Measurements from ENCODE around the gene ARPP21. TPM values are rescaled to one million over a fixed set of nuclear protein-coding genes. Genes with fewer than 3 reads are reported as not detected.

ARPP21 gene
- total RNA-seq, 1 experiment from 2014 or later = not detected

DNA sequence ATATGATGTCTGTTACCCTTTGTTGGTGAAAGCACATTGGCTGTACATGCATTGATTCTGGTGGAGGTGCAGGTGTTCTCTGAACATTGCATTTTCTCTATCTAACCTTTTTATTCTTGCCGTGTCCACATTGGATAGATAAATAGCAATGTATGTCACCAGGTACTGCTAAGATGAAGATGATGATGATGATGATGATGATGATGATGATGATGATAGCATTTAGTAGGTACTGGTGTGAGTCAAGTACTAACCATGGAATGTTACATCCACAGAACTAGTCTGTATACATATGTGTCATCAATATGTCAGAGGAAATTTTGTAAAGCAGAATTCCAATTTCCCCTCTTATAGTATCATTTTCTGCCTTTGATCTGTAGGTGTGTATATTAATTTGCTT lies 36.3 kb downstream of the ARPP21 start:
- no peak for DNase-seq (ENCODE audit: low read depth)

DNA sequence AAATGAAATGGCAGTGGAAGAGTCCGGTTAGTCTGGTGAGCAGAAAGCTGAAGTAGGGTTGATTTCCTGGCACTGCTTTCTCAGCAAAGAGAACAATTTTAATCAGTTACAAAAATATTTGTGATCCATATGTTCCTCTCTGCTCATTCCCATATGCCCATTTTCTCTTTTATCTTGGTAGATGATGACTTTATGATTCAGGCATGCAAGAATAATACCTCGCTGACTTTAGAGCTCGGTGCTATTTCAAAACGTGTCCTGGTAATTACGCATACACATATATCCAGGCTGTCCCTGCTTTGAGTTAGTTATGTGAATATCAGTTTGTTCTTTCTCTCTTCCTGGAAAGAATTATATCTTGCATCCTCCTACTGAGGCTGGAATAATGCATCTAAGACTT lies 38.5 kb downstream of the ARPP21 start:
- no peak for DNase-seq (ENCODE audit: low read depth)

DNA sequence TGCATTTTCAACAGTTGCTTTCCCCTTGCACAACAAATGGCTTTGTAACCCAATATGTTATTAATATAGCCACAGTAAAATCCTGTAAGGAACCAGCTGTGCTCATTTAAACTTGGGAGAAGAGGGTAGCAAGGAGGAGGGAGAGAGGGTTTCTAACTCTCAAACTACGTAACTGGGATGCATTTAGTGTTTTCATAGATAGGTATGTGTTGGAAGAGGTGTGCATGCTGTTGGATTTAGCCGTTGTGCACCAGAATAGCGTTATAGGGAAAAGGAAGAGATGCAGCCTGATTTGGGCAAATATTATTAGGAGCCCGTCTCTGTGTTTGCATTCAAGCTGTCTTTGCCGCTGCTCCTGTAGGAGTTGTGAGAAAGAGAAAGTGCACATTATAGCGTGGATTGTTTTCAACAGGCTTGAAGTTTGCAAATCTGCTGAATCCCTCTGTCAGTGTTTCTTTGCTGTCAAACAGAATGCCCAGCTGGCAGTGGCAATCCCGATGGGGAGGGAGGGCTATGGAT lies 39.4 kb downstream of the ARPP21 start:
- no peak for DNase-seq (ENCODE audit: low read depth)

DNA sequence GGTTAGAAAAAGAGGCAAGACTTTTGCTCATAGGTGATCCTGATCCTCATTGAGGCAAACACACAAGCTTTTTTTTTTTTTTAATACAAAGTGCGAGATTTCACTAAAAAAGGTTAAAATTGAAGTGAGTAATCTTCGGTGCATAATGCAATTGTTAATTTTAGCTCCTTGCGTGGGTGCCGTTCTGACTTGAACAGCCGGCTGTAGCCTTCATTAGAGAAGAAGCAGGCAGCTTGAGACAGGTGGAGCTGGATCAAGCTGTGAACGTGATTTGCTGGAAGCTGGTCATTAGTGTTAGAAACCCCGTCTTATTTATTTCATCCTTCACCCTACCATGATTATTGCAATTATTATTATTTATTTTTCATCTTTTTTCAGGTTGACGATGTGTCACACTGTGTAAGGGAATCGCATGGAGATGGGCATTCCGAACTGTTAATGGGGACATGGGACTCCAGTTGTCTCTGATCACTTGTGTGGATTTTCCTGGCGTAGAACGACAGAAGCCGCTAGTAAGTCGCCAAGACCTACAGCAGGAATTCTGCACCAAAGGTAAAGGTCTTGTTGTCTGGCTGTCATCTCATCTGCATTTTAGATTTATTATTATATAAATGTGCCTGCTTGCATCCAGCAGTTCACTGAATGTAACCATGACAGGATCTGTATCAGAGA lies 40.2 kb downstream of the ARPP21 start:
- no peak for DNase-seq (ENCODE audit: low read depth)

GRCh38 chr3:35680866-35681650 lies 41.7 kb downstream of the ARPP21 start:
- DNase-seq (ENCODE audit: low read depth) = no peak

GRCh38 chr3:35685153-35685552 lies 45.8 kb downstream of the ARPP21 start:
- DNase-seq (ENCODE audit: low read depth) = no peak

DNA sequence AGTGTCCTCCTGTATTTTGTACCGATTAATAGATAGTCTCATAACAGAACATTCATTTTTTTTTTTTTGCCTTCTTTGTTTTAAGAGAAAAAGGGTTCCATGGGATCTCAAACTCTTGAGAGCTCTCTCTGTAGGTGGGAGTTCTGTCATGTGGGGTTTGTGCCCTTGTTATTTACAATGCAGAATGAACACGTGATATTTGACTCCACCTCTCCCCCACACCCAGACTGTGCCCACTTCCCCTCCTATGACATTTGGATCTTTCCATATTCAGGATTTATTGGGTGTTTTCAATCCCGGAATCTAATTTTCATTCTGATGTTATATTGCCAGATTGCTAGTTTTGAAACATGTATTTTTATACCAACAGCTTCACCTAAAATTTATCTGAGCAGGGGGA lies 49.5 kb downstream of the ARPP21 start:
- no peak for DNase-seq (ENCODE audit: low read depth)

DNA sequence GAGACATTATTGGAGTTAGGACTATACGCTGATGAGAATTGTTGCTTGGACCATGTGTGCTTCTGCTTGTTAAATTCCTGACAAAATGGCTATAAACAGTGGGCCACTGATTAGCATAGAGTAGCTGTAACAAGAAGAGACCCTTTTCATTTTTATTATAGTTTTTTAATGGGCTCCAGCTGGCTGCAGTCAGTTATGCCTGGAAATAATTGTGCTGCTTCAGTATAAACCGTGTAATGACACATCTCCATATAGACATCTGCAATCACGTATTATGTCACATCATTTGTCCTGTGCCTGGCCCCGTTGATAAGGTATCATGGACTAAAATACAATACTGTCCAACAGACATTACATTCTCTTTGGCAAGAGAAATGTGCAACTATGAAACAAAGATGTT lies 50.9 kb downstream of the ARPP21 start:
- DNase-seq (ENCODE audit: low read depth) = no peak

DNA sequence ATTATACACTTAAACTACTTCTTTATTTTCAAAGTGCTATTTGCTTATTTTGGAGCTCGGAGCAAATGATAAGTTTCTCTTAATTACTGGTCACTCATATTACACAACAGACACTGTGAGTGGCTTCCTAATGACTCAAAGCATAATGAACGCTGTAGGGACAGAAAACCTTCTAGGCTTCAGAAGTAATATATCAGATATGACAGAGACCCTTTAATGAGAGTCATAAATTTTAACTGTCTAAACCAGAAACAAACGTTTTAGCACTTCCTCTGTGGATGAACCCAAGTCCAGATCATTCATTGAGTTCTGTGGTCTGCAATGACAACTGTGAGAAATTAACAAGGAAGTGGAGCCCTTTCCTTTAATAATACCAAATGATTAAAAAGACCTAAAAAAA lies 66.6 kb downstream of the ARPP21 start:
- no peak for DNase-seq (ENCODE audit: low read depth)

GRCh38 chr3:35707904-35708303 lies 68.6 kb downstream of the ARPP21 start:
- DNase-seq (ENCODE audit: low read depth) = no peak

- DNase-seq (ENCODE audit: low read depth) = no peak
Observed at GRCh38 chr3:35708394-35709271, 69.3 kb downstream of the ARPP21 start.

- no peak for DNase-seq (ENCODE audit: low read depth)
Observed at GRCh38 chr3:35709691-35710090, 70.4 kb downstream of the ARPP21 start.

- no peak for DNase-seq (ENCODE audit: low read depth)
Observed at GRCh38 chr3:35710554-35710953, 71.2 kb downstream of the ARPP21 start.

- DNase-seq (ENCODE audit: low read depth) = no peak
Observed at GRCh38 chr3:35718921-35719320, 79.6 kb downstream of the ARPP21 start.

- DNase-seq (ENCODE audit: low read depth) = peak; percentile 12
Observed at GRCh38 chr3:35721628-35722027, 82.3 kb downstream of the ARPP21 start.

DNA sequence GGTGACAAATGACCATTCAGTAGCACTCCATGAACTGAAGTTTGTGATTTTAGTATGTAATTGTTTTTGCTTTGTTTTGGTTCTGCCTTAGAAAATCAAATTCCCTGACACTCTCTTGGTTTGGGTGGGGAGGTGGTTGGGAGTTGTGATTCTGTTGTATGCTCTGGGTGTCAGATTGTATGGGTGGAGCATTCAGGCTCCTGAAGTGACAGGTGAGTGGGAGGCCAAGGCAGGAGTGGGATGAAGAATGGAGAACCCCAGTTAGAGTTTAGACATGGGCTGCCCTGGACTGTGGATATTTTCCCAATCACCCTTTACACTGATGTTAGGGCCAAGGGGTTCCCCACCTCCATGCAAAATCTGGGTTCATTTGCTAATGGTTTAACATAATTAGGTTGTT lies 83.6 kb downstream of the ARPP21 start:
- no peak for DNase-seq (ENCODE audit: low read depth)

GRCh38 chr3:35723480-35724097 lies 84.3 kb downstream of the ARPP21 start:
- no peak for DNase-seq (ENCODE audit: low read depth)

DNA sequence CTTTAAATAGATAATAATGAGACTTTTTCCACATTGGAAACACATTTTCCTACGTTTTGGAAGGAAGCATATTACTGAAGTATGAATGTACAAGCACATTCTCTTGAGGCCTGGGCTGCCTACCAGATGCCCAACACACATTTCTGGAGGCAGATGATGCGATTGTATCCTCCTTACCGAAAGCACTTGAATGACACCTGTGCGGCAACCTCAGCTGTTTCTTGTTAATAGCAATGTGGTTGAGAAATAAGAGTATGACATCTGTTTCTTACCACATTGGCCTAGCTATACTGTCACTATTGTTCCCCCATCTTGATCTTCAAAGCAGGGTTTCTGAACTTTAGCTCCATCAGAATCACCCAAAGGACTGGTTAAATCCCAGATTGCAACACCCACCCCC lies 84.8 kb downstream of the ARPP21 start:
- no peak for DNase-seq (ENCODE audit: low read depth)

DNA sequence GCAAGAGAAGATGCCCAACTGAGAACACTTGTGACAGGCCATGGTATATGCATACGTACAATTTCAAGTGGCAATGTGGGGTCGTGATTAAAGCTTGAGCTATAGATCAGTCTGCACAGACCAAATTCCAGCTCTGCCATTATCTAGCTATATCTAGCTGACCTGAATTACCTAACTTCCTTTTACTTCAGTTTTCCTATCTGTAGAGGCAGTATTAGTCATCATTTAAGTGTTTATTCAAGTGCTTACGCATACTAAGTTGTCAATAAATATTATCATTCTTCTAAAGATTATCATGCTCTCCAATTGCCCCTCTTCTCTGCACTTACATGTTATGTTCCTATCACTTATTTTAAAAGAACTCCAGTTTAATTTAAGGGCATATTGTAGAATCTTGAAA lies 87.9 kb downstream of the ARPP21 start:
- no peak for DNase-seq (ENCODE audit: low read depth)

DNA sequence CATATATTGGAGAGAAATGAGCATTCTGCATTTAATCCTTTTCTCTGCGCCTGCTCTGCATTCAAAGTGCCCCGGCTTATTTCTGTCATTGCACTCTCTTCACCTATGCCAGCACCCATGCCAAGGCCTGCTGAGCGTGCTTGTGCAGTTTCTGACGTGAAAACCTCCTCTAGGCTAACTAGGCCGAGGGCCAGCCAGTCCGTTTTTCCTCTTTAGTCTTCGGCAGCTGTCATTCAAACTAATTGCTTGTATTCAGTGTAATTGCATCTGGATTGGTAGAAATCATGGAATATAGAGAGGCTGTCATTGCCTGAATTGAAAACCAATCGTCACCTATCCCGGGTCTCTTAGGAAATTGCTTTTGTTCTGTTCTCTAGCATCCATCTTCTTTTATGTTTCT lies 94.0 kb downstream of the ARPP21 start:
- no peak for DNase-seq (ENCODE audit: low read depth)

- no peak for DNase-seq (ENCODE audit: low read depth)
Observed at GRCh38 chr3:35733864-35734263, 94.5 kb downstream of the ARPP21 start.

GRCh38 chr3:35737080-35737479 lies 97.8 kb downstream of the ARPP21 start:
- no peak for DNase-seq (ENCODE audit: low read depth)
